ENCODE results near the gene LRFN3. TPM values are rescaled to one million over a fixed set of nuclear protein-coding genes. Genes with fewer than 3 reads are reported as not detected.
"Not testable (repeated sequence)": the region's sequence is repeated elsewhere in the genome, so short reads cannot be mapped to it uniquely, and the experiment has no call there.

LRFN3 gene, protein sequence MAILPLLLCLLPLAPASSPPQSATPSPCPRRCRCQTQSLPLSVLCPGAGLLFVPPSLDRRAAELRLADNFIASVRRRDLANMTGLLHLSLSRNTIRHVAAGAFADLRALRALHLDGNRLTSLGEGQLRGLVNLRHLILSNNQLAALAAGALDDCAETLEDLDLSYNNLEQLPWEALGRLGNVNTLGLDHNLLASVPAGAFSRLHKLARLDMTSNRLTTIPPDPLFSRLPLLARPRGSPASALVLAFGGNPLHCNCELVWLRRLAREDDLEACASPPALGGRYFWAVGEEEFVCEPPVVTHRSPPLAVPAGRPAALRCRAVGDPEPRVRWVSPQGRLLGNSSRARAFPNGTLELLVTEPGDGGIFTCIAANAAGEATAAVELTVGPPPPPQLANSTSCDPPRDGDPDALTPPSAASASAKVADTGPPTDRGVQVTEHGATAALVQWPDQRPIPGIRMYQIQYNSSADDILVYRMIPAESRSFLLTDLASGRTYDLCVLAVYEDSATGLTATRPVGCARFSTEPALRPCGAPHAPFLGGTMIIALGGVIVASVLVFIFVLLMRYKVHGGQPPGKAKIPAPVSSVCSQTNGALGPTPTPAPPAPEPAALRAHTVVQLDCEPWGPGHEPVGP
- total RNA-seq, result 1 to 10 TPM; 7.6 to 9.7 TPM
- long read RNA-seq, partial matches to known transcripts, result 9 of 11 reads
- long read RNA-seq, other reads (novel, unspliced or antisense), result 0 of 11 reads

DNA sequence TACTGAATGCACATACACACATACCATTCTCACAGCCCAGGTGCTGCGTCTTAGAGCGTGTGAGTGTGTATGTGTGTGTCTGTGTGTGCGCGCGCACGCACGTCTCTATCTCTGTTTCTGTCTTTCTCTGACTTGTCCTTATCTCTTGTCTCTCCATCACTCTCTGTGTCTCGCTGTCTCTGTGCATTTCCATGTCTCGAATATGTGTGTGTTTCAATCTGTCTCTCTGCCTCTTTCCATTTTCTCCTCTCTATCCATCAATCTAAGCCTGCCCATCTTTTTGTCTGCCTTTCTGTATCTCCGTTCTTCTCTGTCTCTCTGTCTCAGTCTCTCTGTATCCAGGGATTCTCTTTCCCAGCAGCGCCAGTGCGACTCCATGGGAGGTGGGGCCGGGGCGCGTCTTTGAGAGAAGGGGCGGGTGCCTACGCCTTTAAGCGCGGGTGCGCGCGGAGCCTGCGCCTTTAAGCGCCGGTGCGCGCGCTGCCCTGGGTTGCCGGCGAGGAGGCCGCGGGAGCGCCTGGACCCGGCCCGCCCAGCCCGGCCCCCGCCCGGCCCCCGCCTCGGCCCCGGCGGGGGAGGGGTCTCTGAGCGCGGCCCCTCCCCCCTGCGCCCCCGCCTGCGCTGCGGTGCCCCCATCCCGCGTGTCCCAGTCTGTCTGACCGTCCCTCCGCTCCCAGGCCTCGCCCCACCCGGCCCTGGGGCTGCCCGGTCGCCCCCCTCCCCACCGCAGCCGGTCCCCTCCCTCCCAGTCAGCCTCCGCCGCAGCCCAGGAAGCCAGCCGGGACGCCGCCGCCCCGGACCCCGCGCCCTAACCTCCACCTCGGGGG, at the start of gene LRFN3:
TSS of gene LRFN3 (plus strand) at position 464 of the 827 bp plus-strand sequence. CDS start 3,052 bp downstream, outside the sequence.
- intact Hi-C loops (cut with DNase I), result loop anchor here (10.0 kb wide), 3 partner anchors 161 to 221 kb away; partner anchors contain the start of genes ARHGAP33 (in 1 of the 2), IGFLR1 (in 1 of the 2), KMT2B (in 1 of the 2) and LIN37 (in 1 of the 2)
- peak; percentile 85 for DNase-seq
- ATAC-seq, result peak; percentile 25 to 63

DNA sequence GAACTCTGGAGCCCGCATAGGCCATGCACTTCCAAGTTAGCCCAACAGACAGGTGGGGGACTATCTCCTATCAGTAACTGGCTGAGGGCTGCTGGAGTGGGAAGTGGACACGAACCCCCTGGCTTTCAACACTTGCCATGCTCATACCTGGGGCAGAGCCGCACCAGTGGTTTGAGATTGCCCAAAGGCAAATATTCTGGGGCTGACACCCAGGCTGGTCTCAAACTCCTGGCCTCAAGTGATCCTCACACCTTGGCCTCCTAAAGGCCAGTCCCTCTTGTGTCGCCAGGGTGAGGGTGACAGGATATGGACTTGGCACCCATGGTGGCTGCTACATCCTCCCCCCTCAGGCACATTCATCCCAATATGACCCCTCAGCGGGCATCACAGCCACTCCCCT, 49.0 kb upstream of the LRFN3 start:
- DNase-seq, result no peak
- intact Hi-C loops (cut with DNase I), result no loop called here
- no peak for ATAC-seq

DNA sequence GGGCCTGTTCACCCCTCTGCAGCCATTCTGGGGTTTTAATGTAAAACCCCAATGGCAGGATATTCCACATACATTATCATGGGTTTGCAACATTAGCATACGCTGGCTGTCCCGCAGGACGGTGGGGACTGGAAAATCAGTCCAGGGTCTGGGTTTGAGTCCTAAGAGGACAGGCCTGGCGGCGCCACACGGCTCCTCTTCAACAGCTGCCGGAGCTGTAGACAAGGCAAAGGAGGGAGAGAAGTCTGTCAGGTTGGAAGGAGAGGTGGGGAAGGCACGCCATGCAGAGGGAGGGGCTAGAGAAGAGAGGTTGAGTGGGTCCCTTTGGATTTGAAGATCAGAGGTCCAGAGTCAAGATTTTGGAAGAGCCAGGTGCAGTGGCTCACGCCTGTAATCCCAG, 47.8 kb upstream of the LRFN3 start:
- intact Hi-C loops (cut with DNase I), result no loop called here
- DNase-seq, result no peak
- ATAC-seq, result no peak

DNA sequence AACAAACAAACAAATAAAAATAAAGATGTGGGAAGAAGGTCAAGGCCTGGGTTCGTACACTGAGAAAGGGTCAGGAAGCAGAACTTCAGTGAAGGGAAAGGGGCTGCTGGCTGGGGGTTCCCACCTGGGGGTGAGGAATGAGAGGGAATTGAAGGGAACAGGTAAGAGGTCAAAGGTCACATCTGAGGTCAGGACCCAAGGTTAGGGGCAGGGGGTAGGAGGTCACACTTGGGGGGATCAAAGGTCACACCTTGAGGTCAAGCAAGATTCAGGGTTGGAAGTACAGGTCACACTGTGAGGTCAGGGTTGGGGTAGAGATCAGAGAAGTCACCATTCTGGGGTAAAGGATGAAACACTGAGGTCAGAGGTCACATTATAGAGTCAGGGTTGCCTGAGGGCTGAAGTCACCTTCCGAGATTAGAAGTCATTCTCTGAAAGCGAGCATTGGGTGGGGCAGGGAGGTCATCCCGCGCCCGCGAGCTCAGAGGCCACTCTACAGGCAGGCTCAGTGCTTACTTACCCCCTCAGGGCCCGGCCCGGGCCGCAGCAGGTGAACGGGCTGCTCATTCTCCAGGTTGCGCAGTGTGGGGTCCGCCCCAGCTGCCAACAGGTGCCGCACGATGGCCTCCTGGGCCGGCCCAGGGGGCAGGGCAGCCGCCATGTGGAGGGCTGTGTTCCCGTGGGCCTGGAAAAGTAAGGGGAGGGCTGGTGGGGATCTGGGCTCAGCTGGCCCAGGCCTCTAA, 46.6 kb upstream of the LRFN3 start:
- intact Hi-C loops (cut with DNase I), result no loop called here

DNA sequence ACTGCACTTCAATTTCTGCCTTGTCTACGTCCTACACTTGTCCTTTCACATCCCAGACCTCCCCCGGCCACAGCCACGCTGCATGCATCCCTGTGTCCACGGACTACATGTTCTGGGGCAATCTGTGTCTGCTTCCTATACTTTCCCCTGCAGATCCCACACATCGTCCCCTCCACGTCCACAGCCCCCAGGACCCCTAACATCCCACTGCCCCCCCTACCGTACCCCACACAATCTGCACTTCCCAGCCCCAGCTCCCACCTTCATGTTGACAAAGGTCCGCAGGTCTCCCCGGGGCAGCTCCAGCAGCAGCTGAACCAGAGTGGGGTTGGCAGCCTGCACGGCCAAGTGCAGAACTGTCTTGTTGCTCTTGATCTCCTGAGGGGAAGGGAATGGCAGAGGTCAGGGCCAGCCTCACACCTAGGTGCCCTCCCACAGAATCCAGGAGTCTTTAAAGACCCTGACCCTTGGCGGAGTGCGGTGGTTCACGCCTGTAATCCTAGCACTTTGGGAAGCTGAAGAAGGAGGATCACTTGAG, 46.0 kb upstream of the LRFN3 start:
- intact Hi-C loops (cut with DNase I), result no loop called here
- DNase-seq (no peak), ATAC-seq (no peak)

More for the DNA sequence above, 46.6 kb upstream of the LRFN3 start:
- no peak for ATAC-seq
- DNase-seq, result no peak

DNA sequence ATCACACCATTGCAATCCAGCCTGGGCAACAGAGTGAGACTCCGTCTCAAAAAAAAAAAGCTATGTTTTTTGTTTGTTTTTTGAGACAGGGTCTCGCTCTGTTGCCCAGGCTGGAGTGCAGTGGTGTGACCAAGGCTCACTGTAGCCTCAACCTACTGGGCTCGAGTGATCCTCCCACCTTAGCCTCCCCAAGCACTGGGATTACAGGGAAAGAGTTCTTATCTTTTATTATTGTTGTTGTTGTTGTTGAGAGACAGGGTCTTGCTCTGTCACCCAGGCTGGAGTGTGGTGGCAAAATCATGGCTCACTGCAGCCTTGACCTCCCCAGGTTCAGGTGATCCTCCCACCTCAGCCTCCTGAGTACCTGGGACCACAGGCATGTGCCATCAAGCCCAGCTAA, 44.4 kb upstream of the LRFN3 start:
- intact Hi-C loops (cut with DNase I); DNase-seq: not testable (repeated sequence)

DNA sequence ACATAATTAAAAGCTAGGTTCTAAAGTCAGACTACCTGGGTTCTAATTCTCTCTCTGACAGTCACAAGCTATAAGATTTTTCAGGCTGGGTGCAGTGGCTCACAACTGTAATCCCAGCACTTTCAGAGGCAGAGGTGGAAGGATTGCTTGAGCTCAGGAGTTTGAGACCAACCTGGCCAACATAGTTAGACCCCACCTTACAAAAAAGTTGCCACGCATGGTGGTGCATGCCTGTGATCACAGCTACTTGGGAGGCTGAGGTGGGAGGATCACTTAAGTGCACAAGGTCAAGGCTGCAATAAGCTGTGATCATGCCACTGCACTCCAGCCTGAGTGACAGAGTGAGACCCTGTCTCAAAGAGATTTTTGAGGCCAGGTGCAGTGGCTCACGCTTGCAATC, 41.8 kb upstream of the LRFN3 start:
- DNase-seq (no peak), ATAC-seq (no peak)
- intact Hi-C loops (cut with DNase I), result no loop called here

More for the DNA sequence above, 44.4 kb upstream of the LRFN3 start:
- ATAC-seq, result not testable (repeated sequence)

DNA sequence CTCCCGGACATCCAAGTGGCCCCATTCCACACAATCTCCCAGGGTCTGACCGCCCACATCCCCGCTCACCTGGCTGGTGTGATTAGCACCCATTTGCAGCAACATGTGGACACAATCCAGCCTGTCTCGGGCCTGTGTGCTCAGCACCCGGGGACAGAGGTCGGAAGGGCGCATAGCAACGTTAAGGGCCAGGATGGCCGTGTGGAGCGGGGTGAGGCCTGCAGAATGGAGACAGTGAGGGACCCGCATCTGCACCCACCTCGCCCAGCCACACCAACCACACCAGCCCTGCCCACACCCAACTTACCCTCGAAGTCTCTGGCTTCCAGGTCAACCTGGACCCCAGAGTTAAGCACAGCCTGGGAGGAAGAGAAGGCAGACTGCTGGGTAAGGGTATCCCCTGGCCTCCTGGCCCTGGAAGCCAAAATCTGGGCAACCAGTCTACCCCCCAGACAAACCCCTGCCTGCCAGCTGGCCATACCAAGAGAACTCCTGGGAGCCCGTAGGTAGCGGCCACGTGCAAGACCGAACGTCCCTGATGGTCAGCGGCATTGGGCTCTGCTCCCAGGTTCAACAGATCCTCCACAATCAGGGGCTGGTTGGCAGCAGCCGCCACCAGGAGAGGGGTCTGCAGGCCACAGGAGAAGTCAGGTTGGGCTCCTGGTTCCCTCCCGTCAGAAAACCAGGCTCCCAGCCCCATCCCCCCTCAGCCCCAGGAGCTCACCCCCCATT, 40.1 kb upstream of the LRFN3 start:
- no peak for DNase-seq
- no peak for ATAC-seq
- intact Hi-C loops (cut with DNase I), result no loop called here

DNA sequence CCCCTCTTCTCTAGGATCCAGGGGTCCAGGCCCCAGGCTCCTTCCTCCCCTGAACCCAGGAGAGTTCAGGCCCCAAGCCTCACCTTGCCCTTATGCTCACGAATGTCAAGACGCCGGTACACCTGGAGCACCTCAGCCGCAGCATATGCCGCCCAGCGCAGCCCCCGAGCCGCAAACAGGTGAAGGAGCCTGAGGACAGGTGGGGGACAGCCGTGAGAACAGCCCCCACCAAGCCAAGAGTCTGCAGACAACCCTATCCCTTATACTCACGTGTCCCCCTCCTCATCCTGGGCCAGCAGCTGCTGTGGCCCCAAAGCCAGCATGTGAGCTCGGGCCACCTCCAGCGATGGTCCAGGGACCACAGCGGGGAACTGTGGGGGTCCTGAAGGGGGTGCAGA, 39.5 kb upstream of the LRFN3 start:
- DNase-seq, result no peak
- ATAC-seq, result no peak
- intact Hi-C loops (cut with DNase I), result no loop called here

DNA sequence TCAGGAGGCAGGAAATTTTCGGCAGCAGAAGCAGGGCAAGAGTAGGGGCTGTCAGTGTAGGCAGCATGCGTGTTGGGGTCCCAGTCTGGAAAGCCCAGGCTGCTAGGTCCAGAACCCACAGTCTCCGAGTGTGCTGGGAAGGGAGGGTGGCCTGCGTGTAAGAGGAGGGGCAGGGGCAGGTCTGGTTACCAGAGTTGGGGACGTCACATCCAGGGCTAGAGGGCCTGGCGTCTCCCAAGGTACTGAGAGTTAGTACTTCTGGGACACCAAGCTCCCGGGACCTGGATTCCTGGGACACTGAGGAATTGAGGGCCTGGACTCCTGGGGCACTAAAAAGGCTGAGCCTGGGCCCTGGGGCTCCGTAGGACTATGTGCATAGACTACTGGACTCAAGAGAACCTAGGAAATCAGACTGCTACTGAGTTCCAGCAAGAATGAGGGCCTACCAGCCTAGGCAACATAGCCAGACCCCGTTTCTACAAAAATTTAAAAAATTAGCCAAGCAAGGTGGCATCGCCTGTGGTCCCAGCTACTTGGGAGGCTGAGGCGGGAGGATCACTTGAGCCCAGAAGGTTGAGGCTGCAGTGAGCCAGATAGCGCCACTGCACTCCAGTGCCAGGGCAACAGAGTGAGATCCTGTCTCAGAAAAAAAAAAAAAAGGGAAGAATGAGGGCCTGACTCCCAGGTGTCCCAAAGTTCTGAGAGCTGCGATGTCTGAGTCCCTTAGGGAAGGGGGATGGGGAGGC, 38.3 kb upstream of the LRFN3 start:
- ATAC-seq (no peak), DNase-seq (no peak)
- intact Hi-C loops (cut with DNase I), result no loop called here

DNA sequence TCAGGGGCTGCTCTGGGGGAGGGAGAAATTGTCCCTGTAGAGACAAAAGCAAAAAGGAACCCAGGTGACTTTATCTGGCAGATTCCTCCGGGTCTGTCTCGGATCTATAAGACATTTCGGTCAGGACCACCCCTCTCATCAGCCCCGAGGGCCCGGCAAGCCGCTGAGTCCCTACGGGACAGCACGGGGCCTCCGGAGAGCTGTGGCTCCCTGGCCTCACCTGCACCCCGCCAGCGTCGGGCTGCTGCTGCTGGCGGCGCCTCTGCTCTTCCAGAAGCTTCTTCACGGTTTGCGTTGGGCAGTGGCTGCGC, 37.7 kb upstream of the LRFN3 start:
- intact Hi-C loops (cut with DNase I), result no loop called here
- DNase-seq (no peak), ATAC-seq (no peak)

DNA sequence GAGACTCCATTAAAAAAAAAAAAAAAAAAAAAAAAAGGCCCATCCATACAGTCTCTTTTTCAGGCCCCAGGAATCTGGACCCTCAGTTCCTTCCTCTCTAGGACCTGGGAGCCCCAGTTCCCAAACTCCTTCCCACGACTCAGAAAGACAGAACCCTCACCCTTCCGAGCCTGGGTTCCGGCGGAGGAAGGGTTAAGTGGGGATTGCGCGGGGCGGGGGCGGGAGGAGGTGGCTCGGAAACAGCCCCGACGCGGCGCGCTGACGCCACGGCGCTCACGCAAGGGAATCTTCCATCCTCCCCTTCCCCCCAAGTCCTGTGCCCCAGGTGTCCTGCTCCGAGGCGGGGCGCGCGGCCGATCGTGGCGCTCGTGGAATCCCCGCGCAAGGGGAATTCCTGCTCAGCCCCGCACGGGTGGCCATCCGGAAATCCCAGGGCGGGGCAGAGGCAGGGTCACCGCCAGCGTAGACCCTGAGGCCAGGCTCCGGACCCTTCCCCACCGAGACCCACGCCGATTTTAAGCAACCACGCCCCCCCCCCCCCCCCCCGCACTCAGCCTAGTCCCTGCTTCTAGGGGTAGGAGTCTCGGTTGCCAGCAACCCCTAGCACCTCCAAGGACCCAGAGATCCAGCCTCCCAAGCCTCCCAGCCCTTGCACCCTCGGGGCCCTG, 36.5 kb upstream of the LRFN3 start:
- DNase-seq (peak; percentile 88), ATAC-seq (peak; percentile 87)
- intact Hi-C loops (cut with DNase I), result no loop called here

DNA sequence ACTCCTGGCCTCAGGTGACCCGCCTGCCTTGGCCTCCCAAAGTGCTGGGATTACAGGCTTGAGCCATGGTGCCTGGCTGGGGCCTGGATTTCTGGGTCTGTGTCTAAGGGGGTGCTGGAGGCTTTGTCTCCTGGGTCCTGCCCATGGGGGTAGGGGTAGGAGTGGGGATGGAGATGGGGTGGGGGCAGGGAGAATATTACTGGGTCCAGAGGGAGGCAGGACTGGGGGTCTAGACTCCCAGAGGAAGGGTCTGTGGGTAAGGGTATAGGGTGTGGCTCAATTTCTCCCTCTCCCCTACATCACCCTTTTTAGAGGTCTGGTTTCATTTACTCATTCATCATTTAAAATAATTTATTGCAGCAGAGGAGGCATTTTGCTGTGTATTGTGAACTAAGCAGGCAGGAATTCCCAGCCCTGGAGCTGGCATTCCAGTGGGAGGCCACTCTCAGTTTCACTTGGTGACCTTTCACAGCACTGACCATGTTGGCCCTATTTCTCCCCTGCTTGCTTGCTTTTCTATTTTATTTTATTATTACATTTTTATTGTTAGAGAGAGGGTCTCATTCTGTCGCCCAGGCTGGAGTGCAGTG, 35.0 kb upstream of the LRFN3 start:
- DNase-seq (no peak), ATAC-seq (no peak)
- intact Hi-C loops (cut with DNase I), result no loop called here

DNA sequence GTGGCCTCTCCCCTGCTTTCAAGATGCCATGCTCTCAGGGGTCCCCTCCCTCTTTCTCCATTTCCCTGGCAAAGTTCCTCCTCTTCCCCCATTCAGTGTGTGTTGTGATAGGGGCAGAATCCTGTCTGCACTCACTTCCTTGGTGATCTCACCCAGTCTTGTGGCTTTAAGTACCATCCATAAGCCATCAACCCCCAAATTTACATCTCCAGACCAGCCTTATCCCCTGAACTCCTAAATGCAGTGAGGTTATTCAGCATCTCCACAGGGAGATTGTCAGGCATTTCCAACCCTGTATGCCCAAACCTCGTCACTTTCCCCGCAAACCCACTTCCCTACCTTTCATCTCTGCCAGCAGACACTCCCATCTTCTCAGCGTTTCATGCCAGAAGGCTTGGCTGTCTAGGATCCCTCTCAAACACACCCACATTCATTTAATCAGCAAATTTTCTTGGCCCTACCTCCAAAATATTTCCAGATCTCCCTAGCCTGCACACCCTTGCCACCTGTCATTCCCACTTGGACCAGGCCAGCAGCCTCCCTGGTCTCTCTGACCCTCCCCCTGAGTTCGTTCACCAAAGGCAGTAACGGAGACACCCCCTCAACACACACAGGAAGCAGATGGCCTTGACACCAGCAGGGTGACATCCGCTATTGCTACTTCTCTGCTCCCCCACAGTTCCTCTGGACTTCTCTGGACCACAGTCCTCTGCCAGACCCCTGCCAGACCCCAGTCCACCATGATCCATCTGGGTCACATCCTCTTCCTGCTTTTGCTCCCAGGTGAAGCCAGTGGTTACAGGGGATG, 34.1 kb upstream of the LRFN3 start, which contains the start of gene HCST:
TSS of gene HCST (plus strand) at position 676 of the 808 bp plus-strand sequence. CDS start at position 741, 65 bp downstream.
- intact Hi-C loops (cut with DNase I), result no loop called here
- DNase-seq (no peak), ATAC-seq (no peak)

DNA sequence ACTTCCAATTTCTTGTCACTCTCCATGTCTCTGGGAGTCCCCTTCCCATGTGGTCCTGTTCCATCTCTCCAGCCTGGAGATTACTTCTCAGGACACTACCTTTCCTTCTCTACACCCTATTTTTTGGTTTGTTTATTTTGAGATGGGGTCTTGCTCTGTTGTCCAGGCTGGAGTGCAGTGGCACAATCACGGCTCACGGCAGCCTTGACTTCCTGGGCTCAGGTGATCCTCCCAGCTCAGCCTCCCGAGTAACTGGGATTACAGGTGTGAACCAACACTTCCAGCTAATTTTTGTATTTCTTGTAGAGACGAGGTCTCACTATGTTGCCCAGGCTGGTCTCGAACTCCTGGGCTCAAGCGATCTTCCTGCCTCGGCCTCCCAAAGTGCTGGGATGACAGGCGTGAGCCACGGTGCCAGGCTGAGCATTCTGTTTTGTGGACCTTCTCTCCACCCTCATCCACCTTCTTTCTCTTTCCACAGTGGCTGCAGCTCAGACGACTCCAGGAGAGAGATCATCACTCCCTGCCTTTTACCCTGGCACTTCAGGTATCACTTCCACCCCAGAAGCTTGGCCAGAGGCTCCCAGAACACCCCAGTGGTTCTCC, 33.2 kb upstream of the LRFN3 start:
- intact Hi-C loops (cut with DNase I), result no loop called here
- DNase-seq (no peak), ATAC-seq (no peak)

Measured in left cardiac atrium (tissue), 4 donors.